Choroid plexus epithelial cell (primary cell): Measurements from ENCODE around the gene PDZRN3.
A peak's percentile ranks its signal among the peaks of the same experiment; 100 is the strongest.

Source experiments
- DNase-seq: peaks from one replicate; pipeline ENCODE4 v3.0.0-alpha.2; 2010; ENCODE audit warnings: low read depth
- H3K4me3 ChIP-seq: 2 replicates; pipeline ENCODE4 v1.5.1; 2011; ENCODE audit warnings: low read depth, mild to moderate bottlenecking, control low read depth, low read length, moderate library complexity
- CTCF ChIP-seq: conservative IDR thresholded peaks from 2 replicates; pipeline ENCODE4 v1.5.1; 2011; ENCODE audit warnings: low read depth, mild to moderate bottlenecking, control low read depth, inconsistent platforms, low read length, moderate library complexity

Gene PDZRN3

GRCh38 chr3:73614419-73614818 is 10.3 kb downstream of the PDZRN3 start:
- H3K4me3 ChIP-seq: no peak overlapping the region
- peak; percentile 97 for DNase-seq
- TF ChIP-seq CTCF: peak; percentile 30

- TF ChIP-seq CTCF: no peak
- no peak overlapping the region for H3K4me3 ChIP-seq
- DNase-seq: peak; percentile 77
Observed at GRCh38 chr3:73611176-73611575, 13.6 kb downstream of the PDZRN3 start.

GRCh38 chr3:73610493-73610892 is 14.2 kb downstream of the PDZRN3 start:
- DNase-seq: no peak
- no peak for TF ChIP-seq CTCF
- no peak overlapping the region for H3K4me3 ChIP-seq

GRCh38 chr3:73609655-73610054 is 15.1 kb downstream of the PDZRN3 start:
- no peak for DNase-seq

GRCh38 chr3:73609315-73609641 is 15.5 kb downstream of the PDZRN3 start:
- no peak overlapping the region for H3K4me3 ChIP-seq
- no peak for TF ChIP-seq CTCF
- DNase-seq: no peak

More at GRCh38 chr3:73609655-73610054, 15.1 kb downstream of the PDZRN3 start:
- no peak overlapping the region for H3K4me3 ChIP-seq
- no peak for TF ChIP-seq CTCF

GRCh38 chr3:73608456-73609314 is 16.1 kb downstream of the PDZRN3 start:
- TF ChIP-seq CTCF: no peak
- no peak for DNase-seq

GRCh38 chr3:73605861-73606260 is 18.9 kb downstream of the PDZRN3 start:
- no peak for DNase-seq
- H3K4me3 ChIP-seq: no peak overlapping the region
- no peak for TF ChIP-seq CTCF

More at GRCh38 chr3:73608456-73609314, 16.1 kb downstream of the PDZRN3 start:
- no peak overlapping the region for H3K4me3 ChIP-seq
